ENCODE data around the gene CBL. TPM values are rescaled to one million over a fixed set of nuclear protein-coding genes. Genes with fewer than 3 reads are reported as not detected.
A peak's percentile ranks its signal among the peaks of the same experiment; 100 is the strongest.

CBL gene
- total RNA-seq, 1 experiment from 2014 or later, result 35.5 TPM

- DNase-seq (ENCODE audit: unreplicated experiment), result no peak
- no peak for TF ChIP-seq CTCF (IDR thresholded peaks at IDR 0.05; ENCODE audit: unreplicated experiment)
- ChIA-PET POLR2A (interaction anchor here (1.1 to 1.3 kb wide), 2 partner anchors 73 to 125 kb away, joined by 3 read pairs; partner anchors contain the start of gene VPS11), CTCF (interaction anchor here (0.6 to 1.2 kb wide), 3 partner anchors 12 to 48 kb away, joined by 3 to 4 read pairs (median 3); no protein-coding TSS in a partner anchor)
- intact Hi-C loops (cut with micrococcal nuclease), result loop anchor here (10.0 kb wide), 1 partner anchor 128 kb away; the partner anchor contains the start of gene VPS11
- Mint-ChIP-seq H3K27me3 (ENCODE audit: insufficient read depth, unreplicated experiment) (no peaks in the 10 kb centered on the region), H3K4me1 (ENCODE audit: insufficient read depth, unreplicated experiment) (peaks cover 13% of the 10 kb centered on the region), H3K9me3 (ENCODE audit: unreplicated experiment) (no peaks in the 10 kb centered on the region), H3K4me3 (ENCODE audit: unreplicated experiment) (no peak overlapping the region), H3K27ac (ENCODE audit: low read depth, unreplicated experiment) (no peak overlapping the region), H3K36me3 (ENCODE audit: insufficient read depth, unreplicated experiment) (no peaks in the 10 kb centered on the region)
- no TSS peak for BruUV-seq (replicated peaks)
These were observed 13.1 kb upstream of the CBL start for GRCh38 chr11:119193001-119193400.

GRCh38 chr11:119193626-119194025 is 12.5 kb upstream of the CBL start:
- ChIA-PET POLR2A (no interaction called here), CTCF (interaction anchor here (0.7 kb wide), 1 partner anchor 45 kb away, joined by 3 read pairs; no protein-coding TSS in a partner anchor)
- Mint-ChIP-seq H3K4me1 (ENCODE audit: insufficient read depth, unreplicated experiment) (peaks cover 13% of the 10 kb centered on the region), H3K27me3 (ENCODE audit: insufficient read depth, unreplicated experiment) (no peaks in the 10 kb centered on the region), H3K4me3 (ENCODE audit: unreplicated experiment) (no peak overlapping the region), H3K36me3 (ENCODE audit: insufficient read depth, unreplicated experiment) (no peaks in the 10 kb centered on the region), H3K9me3 (ENCODE audit: unreplicated experiment) (no peaks in the 10 kb centered on the region), H3K27ac (ENCODE audit: low read depth, unreplicated experiment) (no peak overlapping the region)
- intact Hi-C loops (cut with micrococcal nuclease), result loop anchor here (10.0 kb wide), 1 partner anchor 129 kb away; the partner anchor contains the start of gene VPS11
- no peak for DNase-seq (ENCODE audit: unreplicated experiment)
- no peak for TF ChIP-seq CTCF (IDR thresholded peaks at IDR 0.05; ENCODE audit: unreplicated experiment)
- BruUV-seq (replicated peaks), result no TSS peak

GRCh38 chr11:119194811-119195440 is 11.2 kb upstream of the CBL start:
- H3K27ac Mint-ChIP-seq (ENCODE audit: low read depth, unreplicated experiment), result no peak overlapping the region
- H3K36me3 Mint-ChIP-seq (ENCODE audit: insufficient read depth, unreplicated experiment), result no peaks in the 10 kb centered on the region
- intact Hi-C loops (cut with micrococcal nuclease), result loop anchor here (5.0 to 10.0 kb wide), 2 partner anchors 130 to 178 kb away; partner anchors contain the start of genes RPS25, TRAPPC4 and VPS11
- ChIA-PET POLR2A (interaction anchor here (0.8 to 1.0 kb wide), 2 partner anchors 88 to 156 kb away, joined by 3 read pairs; partner anchors contain the start of gene C2CD2L), CTCF (interaction anchor here (0.6 to 4.8 kb wide), 9 partner anchors 22 to 280 kb away, joined by 3 to 43 read pairs (median 4); partner anchors contain the start of gene NLRX1)
- DNase-seq (ENCODE audit: unreplicated experiment), result no peak
- BruUV-seq (replicated peaks), result no TSS peak
- no peaks in the 10 kb centered on the region for H3K27me3 Mint-ChIP-seq (ENCODE audit: insufficient read depth, unreplicated experiment)
- no peak overlapping the region for H3K4me3 Mint-ChIP-seq (ENCODE audit: unreplicated experiment)
- H3K4me1 Mint-ChIP-seq (ENCODE audit: insufficient read depth, unreplicated experiment), result peaks cover 6% of the 10 kb centered on the region
- no peak for TF ChIP-seq CTCF (IDR thresholded peaks at IDR 0.05; ENCODE audit: unreplicated experiment)
- no peaks in the 10 kb centered on the region for H3K9me3 Mint-ChIP-seq (ENCODE audit: unreplicated experiment)

- H3K36me3 Mint-ChIP-seq (ENCODE audit: insufficient read depth, unreplicated experiment), result no peaks in the 10 kb centered on the region
- peak; percentile 50 for DNase-seq (ENCODE audit: unreplicated experiment)
- POLR2A ChIA-PET, result interaction anchor here (0.8 to 1.8 kb wide), 8 partner anchors 26 to 154 kb away, joined by 3 to 7 read pairs (median 4); partner anchors contain the start of gene C2CD2L
- H3K4me1 Mint-ChIP-seq (ENCODE audit: insufficient read depth, unreplicated experiment), result peaks cover 6% of the 10 kb centered on the region
- H3K4me3 Mint-ChIP-seq (ENCODE audit: unreplicated experiment), result no peak overlapping the region
- no TSS peak for BruUV-seq (replicated peaks)
- CTCF ChIA-PET, result interaction anchor here (0.5 to 4.8 kb wide), 24 partner anchors 13 to 317 kb away, joined by 3 to 43 read pairs (median 6); partner anchors contain the start of genes ABCG4, C2CD2L, HINFP and NLRX1
- H3K27ac Mint-ChIP-seq (ENCODE audit: low read depth, unreplicated experiment), result no peak overlapping the region
- H3K9me3 Mint-ChIP-seq (ENCODE audit: unreplicated experiment), result no peaks in the 10 kb centered on the region
- intact Hi-C loops (cut with micrococcal nuclease), result loop anchor here (2.0 to 10.0 kb wide), 3 partner anchors 27 to 178 kb away; partner anchors contain the start of genes NLRX1, RPS25, TRAPPC4 and VPS11
- TF ChIP-seq CTCF (IDR thresholded peaks at IDR 0.05; ENCODE audit: unreplicated experiment), result no peak
- H3K27me3 Mint-ChIP-seq (ENCODE audit: insufficient read depth, unreplicated experiment), result no peaks in the 10 kb centered on the region
These were observed 10.5 kb upstream of the CBL start for GRCh38 chr11:119195680-119196079.

All from MCF 10A (cell line).